VCaP (cell line): ENCODE results near the gene ODF4.

Experiments used
- H3K27ac ChIP-seq: fragments of 450-650 bp; 2 replicates; pipeline ENCODE4 v1.5.1; 2017
- TF ChIP-seq, protein P1 (sequence below): fragments of 450-650 bp; conservative IDR thresholded peaks from 2 replicates; pipeline ENCODE4 v1.5.1; 2017; ENCODE audit warnings: mild to moderate bottlenecking, moderate library complexity

The ODF4 gene, protein sequence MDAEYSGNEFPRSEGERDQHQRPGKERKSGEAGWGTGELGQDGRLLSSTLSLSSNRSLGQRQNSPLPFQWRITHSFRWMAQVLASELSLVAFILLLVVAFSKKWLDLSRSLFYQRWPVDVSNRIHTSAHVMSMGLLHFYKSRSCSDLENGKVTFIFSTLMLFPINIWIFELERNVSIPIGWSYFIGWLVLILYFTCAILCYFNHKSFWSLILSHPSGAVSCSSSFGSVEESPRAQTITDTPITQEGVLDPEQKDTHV

DNA sequence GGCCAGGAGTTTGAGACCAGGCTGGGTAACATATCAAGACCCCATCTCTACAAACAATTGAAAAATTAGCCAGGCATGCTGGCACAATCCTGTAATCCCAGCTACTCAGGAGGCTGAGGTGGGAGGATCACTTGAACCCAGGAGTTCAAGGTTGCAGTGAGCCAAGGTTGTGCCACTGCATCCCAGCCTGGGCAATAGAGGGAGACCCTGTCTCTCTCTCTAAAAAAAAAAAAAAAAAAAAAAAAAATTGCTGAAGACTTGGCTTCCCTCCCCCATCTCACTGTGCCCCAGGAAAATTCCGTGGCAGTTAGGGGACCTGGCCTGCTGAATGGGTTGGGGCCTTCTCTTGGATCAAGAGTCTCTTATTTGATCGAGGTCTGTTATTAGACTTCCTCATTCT lies at the start of gene ODF4:
ODF4 (plus strand) TSS at position 301 of the 400 bp plus-strand sequence. CDS start 212 bp downstream, outside the sequence.
- TF ChIP-seq, protein P1, sequence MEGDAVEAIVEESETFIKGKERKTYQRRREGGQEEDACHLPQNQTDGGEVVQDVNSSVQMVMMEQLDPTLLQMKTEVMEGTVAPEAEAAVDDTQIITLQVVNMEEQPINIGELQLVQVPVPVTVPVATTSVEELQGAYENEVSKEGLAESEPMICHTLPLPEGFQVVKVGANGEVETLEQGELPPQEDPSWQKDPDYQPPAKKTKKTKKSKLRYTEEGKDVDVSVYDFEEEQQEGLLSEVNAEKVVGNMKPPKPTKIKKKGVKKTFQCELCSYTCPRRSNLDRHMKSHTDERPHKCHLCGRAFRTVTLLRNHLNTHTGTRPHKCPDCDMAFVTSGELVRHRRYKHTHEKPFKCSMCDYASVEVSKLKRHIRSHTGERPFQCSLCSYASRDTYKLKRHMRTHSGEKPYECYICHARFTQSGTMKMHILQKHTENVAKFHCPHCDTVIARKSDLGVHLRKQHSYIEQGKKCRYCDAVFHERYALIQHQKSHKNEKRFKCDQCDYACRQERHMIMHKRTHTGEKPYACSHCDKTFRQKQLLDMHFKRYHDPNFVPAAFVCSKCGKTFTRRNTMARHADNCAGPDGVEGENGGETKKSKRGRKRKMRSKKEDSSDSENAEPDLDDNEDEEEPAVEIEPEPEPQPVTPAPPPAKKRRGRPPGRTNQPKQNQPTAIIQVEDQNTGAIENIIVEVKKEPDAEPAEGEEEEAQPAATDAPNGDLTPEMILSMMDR: no peak
- H3K27ac ChIP-seq: no peak within 1 kb of the TSS

DNA sequence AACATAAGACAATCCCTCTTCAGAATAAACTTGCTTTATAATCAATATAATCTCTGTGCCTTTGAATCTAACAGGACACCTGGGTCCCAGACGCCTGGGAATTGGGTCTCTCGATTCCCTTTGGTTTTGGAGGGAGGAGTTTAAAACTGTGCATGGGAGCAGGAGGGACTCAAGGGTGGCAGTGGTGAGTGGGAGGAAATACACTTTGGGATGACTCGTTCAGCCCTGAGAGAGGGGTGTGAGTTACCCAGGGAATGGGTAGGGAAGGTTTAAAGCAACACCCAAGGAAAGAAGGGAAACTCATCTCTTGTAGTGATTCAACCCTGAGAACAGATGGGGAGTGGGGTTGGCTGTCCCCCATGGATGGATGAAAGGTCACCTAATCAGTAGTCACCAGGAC lies 49.6 kb upstream of the ODF4 start:
- TF ChIP-seq, protein P1: no peak
- H3K27ac ChIP-seq: no peak overlapping the region; the same call in 1 of the 2 replicates

DNA sequence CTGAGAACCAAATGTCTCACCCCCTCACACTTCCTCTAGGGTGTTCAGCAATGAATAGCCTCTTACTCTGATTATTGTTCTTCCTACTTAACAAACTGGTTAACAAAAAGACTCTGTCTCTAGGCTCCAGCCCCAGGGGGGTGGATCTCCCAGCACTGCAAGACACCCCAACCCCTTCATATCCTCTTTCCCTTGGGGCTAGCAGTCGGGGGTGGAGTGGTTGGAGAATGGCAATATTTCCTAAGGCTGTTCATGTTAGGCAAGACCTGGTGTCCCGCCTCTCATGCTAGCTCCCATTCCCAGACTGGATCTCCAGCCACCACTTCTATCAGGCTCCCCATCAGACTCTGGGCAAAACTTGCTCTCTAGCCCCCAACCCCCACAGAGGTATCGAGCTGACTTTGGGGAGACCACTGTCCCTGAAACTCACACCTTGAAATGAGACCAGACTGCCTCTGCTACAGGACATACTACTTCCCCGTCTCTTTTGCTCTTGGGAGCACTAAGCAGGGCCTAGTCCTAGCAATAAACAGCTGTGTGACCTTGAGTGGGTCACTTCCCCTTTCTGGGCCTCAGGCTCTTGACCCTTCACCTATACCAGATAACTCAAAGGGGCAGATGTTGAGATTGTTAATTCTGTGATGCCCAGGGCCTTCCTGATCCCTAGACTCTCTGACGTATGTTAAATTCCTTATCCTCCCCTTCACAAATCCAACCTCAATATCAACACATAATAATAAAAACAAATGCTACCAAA lies 46.8 kb upstream of the ODF4 start:
- TF ChIP-seq, protein P1: no peak
- no peak overlapping the region for H3K27ac ChIP-seq

DNA sequence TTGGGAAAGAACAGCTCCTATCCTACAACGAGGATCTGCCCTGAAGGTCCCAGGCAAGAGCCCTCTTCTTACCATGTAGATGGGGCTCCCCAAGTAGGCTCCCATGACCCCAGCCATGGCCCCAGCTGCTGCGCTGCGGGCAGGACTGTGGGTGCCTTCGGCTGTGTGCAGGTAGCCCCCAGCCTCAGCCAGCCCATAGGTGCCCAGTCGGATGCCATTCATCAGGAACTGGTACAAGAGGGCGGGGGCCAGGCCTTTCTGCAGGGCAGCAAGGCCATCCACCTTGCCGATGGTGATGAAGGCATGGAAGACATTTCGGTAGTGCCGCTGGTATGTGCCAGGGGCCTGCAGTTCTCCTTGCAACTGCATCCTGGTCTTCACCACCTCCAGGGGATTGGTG lies 45.3 kb upstream of the ODF4 start:
- H3K27ac ChIP-seq: peak overlapping the region; percentile 74; the same call in 1 of the 2 replicates
- TF ChIP-seq, protein P1: no peak

DNA sequence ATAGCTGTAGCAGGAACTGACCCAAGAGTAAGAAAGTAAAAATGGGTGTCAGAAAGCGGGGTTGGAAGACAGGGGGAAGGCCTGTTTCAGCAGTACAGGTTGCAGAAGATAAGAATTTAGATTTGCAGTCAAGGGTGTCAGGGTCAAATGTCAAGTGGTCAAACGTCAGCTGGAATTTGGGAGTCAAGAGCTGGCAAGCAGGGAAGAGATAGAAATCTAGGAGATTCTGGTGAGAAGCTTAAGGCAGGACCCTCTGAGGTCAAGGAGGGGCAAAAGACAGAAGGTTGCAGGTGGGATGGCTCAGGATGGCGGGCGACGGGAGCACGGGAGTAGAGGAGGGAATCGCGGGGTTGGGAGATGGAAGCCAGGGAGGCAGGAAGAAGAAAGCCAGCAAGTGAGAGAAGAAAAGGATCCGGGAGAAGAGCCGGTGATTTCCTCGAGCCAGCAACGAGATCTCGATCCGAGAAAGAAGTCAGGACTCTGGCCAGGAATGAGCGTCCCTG lies 44.8 kb upstream of the ODF4 start:
- H3K27ac ChIP-seq: peak overlapping the region; percentile 74
- TF ChIP-seq, protein P1: no peak

DNA sequence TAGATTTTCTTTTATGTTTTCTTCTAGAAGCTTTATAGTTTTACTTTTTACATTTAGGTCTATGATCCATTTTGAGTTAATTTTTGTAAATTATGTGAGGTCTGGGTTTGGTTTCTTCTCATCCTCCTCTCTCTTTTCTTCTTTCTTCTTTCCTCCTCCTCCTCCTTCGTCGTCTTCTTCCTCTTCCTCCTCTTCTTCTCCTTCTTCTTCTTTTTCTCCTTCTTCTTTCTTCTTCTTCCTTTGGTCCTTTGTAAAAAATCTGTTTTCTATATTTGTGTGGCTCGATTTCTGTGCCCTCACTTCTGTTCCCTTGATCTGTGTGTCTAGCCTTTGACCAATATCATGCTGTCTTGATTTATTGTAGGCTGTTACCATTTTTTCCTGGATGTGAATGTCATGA lies 39.4 kb upstream of the ODF4 start:
- 0 out of 2 replicates have a peak overlapping the region, but pooled peaks have one; percentile 8 for H3K27ac ChIP-seq
- TF ChIP-seq, protein P1: no peak

DNA sequence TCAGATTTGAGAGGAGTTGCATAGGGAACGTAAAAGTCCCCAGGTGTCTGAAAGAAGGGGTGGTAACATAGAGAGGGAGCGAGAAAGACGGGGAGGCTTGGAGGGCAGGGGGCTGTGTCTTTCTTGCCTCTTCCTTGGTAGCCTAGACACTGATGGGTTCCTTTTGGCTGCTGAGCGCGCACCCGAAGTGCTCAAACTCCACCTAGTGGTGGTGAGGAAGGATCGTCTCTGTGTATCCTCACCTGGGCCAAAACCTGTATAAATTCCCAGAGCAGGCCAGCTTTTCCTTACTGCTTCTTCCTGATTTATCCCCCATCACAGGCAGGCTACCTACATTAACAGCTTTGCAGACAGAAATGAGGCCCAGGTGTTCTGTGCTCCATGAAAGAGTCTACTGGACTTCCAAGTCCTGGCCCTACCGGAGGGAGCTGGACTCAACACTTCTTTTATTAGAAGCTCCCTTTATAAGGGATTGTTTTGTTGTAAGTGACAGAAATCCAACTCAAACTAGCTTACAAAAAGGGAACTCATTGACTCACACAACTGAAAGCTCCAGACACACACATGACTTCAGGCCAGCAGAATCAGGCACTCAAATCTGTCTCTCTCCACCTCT lies 38.9 kb upstream of the ODF4 start:
- H3K27ac ChIP-seq: 0 out of 2 replicates have a peak overlapping the region, but pooled peaks have one; percentile 8
- TF ChIP-seq, protein P1: peak; percentile 78
